Neural progenitor cell (in vitro differentiated cells): Measurements from ENCODE around the gene MINDY1.

ENCODE experiments used
- CTCF ChIP-seq: fragments of 200-600 bp; sonication (generic); IDR thresholded peaks from 2 replicates; pipeline ENCODE4 v1.5.1; 2017; ENCODE audit warnings: antibody characterized with exemption, mild to moderate bottlenecking
- EZH2 ChIP-seq: fragments of 200-600 bp; sonication (generic); IDR thresholded peaks from 2 replicates; pipeline ENCODE4 v1.6.1; 2017; ENCODE audit warnings: antibody characterized with exemption, mild to moderate bottlenecking, moderate library complexity

GRCh38 chr1:151036356-151036755 is 29.7 kb upstream of the MINDY1 start, which contains the start of gene BNIPL:
- TF ChIP-seq EZH2 = no peak
- no peak for TF ChIP-seq CTCF
